ENCODE results near the gene CACNA1C. TPM values are rescaled to one million over a fixed set of nuclear protein-coding genes. Genes with fewer than 3 reads are reported as not detected.

Gene CACNA1C
- total and polyA plus RNA-seq, 2 of the 4 experiments (the other 2 are of a cell fraction) = 1.6 to 2.6 TPM

DNA sequence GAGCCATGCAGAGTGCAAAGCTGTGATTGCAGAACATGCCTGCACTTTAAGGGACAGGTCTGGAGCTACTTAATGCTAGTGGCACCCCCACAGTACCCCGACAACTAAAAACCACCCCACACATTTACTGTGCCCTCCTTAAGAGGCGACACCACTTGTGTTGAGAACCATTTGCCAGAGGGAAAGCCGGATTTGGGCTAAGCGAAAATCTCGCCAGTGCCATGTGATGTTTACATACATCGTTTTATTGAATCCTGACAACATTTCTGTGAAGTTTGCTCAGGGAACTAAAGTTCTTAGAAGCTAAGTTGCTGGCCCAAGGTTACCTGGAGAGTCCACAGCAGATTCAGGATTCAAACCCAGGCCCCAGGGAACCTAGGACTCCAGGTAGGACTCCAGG is 623.0 kb downstream of the CACNA1C start:
- Histone ChIP-seq H3K27ac (ENCODE audit: insufficient read depth, low read length) (no peak overlapping the region), H2BK120ac (ENCODE audit: low read depth, low read length) (no peak overlapping the region), H2AK5ac (ENCODE audit: low read depth, low read length) (no peak overlapping the region), H3K14ac (replicated peaks; ENCODE audit: low read depth, low read length) (no peak overlapping the region), H2AK9ac (replicated peaks; ENCODE audit: low read depth, low read length, poor library complexity) (no peak overlapping the region), H3K4me1 (ENCODE audit: control insufficient read depth, insufficient read depth, low read length) (no peaks in the 10 kb centered on the region), H2BK5ac (ENCODE audit: low read depth, low read length, poor library complexity, severe bottlenecking) (no peak overlapping the region), H3K56ac (ENCODE audit: extremely low read depth, insufficient read depth, low read length) (no peak overlapping the region), H3K4me3 (ENCODE audit: insufficient read depth, low read depth, low read length) (no peak overlapping the region), H3K27me3 (ENCODE audit: control insufficient read depth, insufficient read depth, low read length) (no peaks in the 10 kb centered on the region), H3K9me3 (ENCODE audit: control insufficient read depth, insufficient read depth, low read length) (no peaks in the 10 kb centered on the region), H4K20me1 (ENCODE audit: insufficient read depth, low read length) (no peaks in the 10 kb centered on the region), H4K5ac (ENCODE audit: low read depth, low read length) (no peak overlapping the region), H4K8ac (ENCODE audit: low read depth in 2 of 2, low read length in 2 of 2) (no peak overlapping the region), H3K4me2 (ENCODE audit: low read depth, low read length) (no peak overlapping the region), H2BK20ac (ENCODE audit: low read depth, low read length) (no peak overlapping the region), H3K4ac (ENCODE audit: low read depth, low read length) (no peak overlapping the region), H3K9me1 (ENCODE audit: insufficient read depth, low read length) (no peaks in the 10 kb centered on the region), H2AFZ (replicated peaks; ENCODE audit: low read length, poor library complexity) (no peak overlapping the region), H3K9ac (ENCODE audit: low read depth, low read length) (no peak overlapping the region), H4K91ac (ENCODE audit: insufficient read depth, low read depth, low read length) (no peak overlapping the region), H3K36me3 (ENCODE audit: control insufficient read depth, insufficient read depth, low read length) (peaks cover 34% of the 10 kb centered on the region), H3K79me1 (ENCODE audit: low read depth in 1 of 2, low read length in 2 of 2) (no peaks in the 10 kb centered on the region), H2BK15ac (ENCODE audit: low read depth, low read length) (no peak overlapping the region), H3K18ac (ENCODE audit: low read depth, low read length) (no peak overlapping the region), H3K23ac (ENCODE audit: low read depth, low read length) (no peak overlapping the region)
- dilution Hi-C loops (cut with HindIII; ENCODE audit: low sequenced_read_pairs, unreplicated experiment) = no loop called here
- intact Hi-C loops (cut with micrococcal nuclease) = no loop called here
- POLR2A ChIA-PET (ENCODE audit: unreplicated experiment) = no interaction called here
- TF ChIP-seq USF2 (IDR thresholded peaks at IDR 0.05; ENCODE audit: low read depth, low read length) = no peak
- TF ChIP-seq, protein P1, sequence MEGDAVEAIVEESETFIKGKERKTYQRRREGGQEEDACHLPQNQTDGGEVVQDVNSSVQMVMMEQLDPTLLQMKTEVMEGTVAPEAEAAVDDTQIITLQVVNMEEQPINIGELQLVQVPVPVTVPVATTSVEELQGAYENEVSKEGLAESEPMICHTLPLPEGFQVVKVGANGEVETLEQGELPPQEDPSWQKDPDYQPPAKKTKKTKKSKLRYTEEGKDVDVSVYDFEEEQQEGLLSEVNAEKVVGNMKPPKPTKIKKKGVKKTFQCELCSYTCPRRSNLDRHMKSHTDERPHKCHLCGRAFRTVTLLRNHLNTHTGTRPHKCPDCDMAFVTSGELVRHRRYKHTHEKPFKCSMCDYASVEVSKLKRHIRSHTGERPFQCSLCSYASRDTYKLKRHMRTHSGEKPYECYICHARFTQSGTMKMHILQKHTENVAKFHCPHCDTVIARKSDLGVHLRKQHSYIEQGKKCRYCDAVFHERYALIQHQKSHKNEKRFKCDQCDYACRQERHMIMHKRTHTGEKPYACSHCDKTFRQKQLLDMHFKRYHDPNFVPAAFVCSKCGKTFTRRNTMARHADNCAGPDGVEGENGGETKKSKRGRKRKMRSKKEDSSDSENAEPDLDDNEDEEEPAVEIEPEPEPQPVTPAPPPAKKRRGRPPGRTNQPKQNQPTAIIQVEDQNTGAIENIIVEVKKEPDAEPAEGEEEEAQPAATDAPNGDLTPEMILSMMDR (conservative IDR thresholded peaks at IDR 0.05; ENCODE audit: low read depth, low read length) = no peak
- TF ChIP-seq ELK1 (IDR thresholded peaks at IDR 0.05; ENCODE audit: borderline replicate concordance, low read depth, low read length) = no peak
- DNase-seq (no peak), ATAC-seq (ENCODE audit: low read depth) (no peak)
- in situ Hi-C loops (cut with MboI; ENCODE audit: low sequenced_read_pairs) = no loop called here
- BruUV-seq (replicated peaks) = no TSS peak
- CTCF ChIA-PET = no interaction called here
- WGBS, 2 experiments (ENCODE audit: extremely low coverage in 2 of 2, insufficient read length in 1 of 2) = 68% methylated on average over 4 of the region's 6 CpGs; no CpG with 5 or more reads in 1 of the 2 experiments

All from IMR-90 (cell line).